ENCODE results near the gene LRRN3. TPM values are rescaled to one million over a fixed set of nuclear protein-coding genes. Genes with fewer than 3 reads are reported as not detected.

LRRN3 gene
- total and polyA plus RNA-seq, 2 donors from 2014 or later = 0.54 to 1.1 TPM

DNA sequence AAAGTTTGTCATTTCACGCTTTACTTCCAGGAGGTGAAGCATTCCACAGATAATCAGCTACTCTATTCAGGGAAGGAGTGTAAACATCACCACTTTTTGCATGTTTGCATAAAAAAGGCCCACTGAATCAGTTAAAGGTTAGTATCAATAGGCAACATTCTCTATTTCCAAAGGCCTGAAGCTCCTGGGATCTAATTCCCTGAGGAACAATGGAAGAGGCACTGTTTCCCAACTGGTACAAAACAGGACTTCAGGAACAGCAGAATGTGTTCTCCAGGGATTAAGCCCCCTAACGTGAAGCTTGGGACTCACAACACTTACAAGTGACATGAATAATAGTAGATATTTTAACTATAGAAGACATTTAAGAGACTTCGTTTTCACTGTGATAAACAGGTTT, 6.1 kb downstream of the LRRN3 start:
- Histone ChIP-seq H3K36me3 (ENCODE audit: control insufficient read depth in 2 of 3, insufficient read depth in 3 of 3, low read length in 3 of 3) (no peaks in the 10 kb centered on the region), H3K4me3 (ENCODE audit: low read length in 3 of 3) (no peak overlapping the region), H3K9me3 (ENCODE audit: control insufficient read depth in 2 of 3, insufficient read depth in 1 of 3, low read length in 3 of 3) (no peaks in the 10 kb centered on the region), H3K27me3 (ENCODE audit: control insufficient read depth, insufficient read depth, low read length) (no peaks in the 10 kb centered on the region), H3K27ac (ENCODE audit: low read depth in 2 of 2, low read length in 2 of 2) (no peak overlapping the region), H3K9ac (ENCODE audit: low read length in 3 of 3) (no peak overlapping the region), H3K4me1 (ENCODE audit: control insufficient read depth in 2 of 3, insufficient read depth in 2 of 3, low read depth in 1 of 3, low read length in 3 of 3) (no peaks in the 10 kb centered on the region)
- TF ChIP-seq, protein P1, sequence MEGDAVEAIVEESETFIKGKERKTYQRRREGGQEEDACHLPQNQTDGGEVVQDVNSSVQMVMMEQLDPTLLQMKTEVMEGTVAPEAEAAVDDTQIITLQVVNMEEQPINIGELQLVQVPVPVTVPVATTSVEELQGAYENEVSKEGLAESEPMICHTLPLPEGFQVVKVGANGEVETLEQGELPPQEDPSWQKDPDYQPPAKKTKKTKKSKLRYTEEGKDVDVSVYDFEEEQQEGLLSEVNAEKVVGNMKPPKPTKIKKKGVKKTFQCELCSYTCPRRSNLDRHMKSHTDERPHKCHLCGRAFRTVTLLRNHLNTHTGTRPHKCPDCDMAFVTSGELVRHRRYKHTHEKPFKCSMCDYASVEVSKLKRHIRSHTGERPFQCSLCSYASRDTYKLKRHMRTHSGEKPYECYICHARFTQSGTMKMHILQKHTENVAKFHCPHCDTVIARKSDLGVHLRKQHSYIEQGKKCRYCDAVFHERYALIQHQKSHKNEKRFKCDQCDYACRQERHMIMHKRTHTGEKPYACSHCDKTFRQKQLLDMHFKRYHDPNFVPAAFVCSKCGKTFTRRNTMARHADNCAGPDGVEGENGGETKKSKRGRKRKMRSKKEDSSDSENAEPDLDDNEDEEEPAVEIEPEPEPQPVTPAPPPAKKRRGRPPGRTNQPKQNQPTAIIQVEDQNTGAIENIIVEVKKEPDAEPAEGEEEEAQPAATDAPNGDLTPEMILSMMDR (IDR thresholded peaks at IDR 0.05; ENCODE audit: borderline replicate concordance, extremely low read depth, insufficient read depth) = no peak
- intact Hi-C loops (cut with DNase I) = no loop called here
- DNase-seq = no peak
- FAIRE-seq = no peak

DNA sequence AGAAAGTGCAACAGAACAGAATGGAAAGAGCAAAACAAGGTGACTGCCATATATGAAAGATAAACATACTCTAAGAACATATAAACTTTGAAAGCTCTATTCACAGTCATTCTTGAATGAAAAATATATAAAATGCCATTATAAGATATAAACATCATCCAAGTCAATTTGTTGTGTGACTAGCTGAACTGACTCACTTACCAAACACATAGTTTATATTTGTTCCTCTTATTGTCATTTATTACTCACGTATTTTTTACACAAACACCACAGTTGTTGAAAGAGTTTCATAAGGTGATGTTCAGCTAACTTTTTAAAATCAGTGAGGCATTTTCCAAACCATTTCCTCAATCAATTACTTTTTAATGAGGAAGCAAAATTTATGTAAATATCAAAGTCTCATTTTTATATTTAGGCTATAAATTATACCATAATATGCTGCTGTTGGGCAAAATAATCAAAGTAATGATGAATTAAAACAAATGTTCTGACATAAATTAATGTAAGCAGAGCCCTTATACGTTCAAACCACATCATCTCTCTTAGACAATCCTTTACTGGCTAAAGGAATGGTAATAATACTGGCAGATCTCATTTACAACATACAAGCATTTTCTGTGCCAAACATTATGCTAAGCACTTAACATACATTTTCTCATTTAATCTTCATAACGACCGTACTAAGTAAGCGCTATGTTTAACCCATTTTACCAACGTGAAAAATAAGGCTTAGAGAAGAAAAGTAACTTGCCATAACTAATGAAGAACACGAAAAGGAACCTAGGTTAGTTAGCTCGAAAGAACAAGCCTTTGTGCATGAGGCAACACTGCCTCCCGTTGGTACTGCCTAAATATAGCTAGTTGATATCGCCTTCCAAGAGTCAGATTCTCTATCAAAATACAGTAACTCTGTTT, 7.3 kb downstream of the LRRN3 start:
- Histone ChIP-seq H3K4me1 (ENCODE audit: control insufficient read depth in 2 of 3, insufficient read depth in 2 of 3, low read depth in 1 of 3, low read length in 3 of 3) (no peaks in the 10 kb centered on the region), H3K9me3 (ENCODE audit: control insufficient read depth in 2 of 3, insufficient read depth in 1 of 3, low read length in 3 of 3) (no peaks in the 10 kb centered on the region), H3K27me3 (ENCODE audit: control insufficient read depth, insufficient read depth, low read length) (no peaks in the 10 kb centered on the region), H3K4me3 (ENCODE audit: low read length in 3 of 3) (no peak overlapping the region), H3K36me3 (ENCODE audit: control insufficient read depth in 2 of 3, insufficient read depth in 3 of 3, low read length in 3 of 3) (no peaks in the 10 kb centered on the region), H3K9ac (ENCODE audit: low read length in 3 of 3) (no peak overlapping the region), H3K27ac (ENCODE audit: low read depth in 2 of 2, low read length in 2 of 2) (no peak overlapping the region)
- FAIRE-seq = peak; percentile 23
- peak in 3 of 5 donors; percentile 37 to 57 (median 54) for DNase-seq
- TF ChIP-seq, protein P1 (IDR thresholded peaks at IDR 0.05; ENCODE audit: borderline replicate concordance, extremely low read depth, insufficient read depth) = peak; percentile 56
- intact Hi-C loops (cut with DNase I) = no loop called here

DNA sequence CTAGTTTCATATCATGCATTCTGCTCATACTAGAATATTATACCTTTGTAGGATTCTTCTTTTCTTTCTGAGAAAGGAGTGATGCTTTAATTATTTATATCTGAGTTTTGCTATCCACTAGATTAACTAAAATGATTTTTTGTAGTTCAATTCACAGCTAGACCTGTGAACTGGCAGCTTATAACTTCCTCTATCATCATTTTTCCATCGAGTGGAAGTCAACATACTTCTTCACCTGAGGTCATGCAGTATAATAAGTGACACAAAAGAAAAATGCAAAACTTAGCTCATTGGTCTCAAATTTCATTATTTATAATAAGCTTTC, 8.0 kb downstream of the LRRN3 start:
- Histone ChIP-seq H3K27me3 (ENCODE audit: control insufficient read depth, insufficient read depth, low read length) (no peaks in the 10 kb centered on the region), H3K36me3 (ENCODE audit: control insufficient read depth in 2 of 3, insufficient read depth in 3 of 3, low read length in 3 of 3) (no peaks in the 10 kb centered on the region), H3K4me1 (ENCODE audit: control insufficient read depth in 2 of 3, insufficient read depth in 2 of 3, low read depth in 1 of 3, low read length in 3 of 3) (no peaks in the 10 kb centered on the region), H3K9me3 (ENCODE audit: control insufficient read depth in 2 of 3, insufficient read depth in 1 of 3, low read length in 3 of 3) (no peaks in the 10 kb centered on the region), H3K4me3 (ENCODE audit: low read length in 3 of 3) (no peak overlapping the region), H3K9ac (ENCODE audit: low read length in 3 of 3) (no peak overlapping the region), H3K27ac (ENCODE audit: low read depth in 2 of 2, low read length in 2 of 2) (no peak overlapping the region)
- no peak for FAIRE-seq
- DNase-seq = no peak
- TF ChIP-seq, protein P1 (IDR thresholded peaks at IDR 0.05; ENCODE audit: borderline replicate concordance, extremely low read depth, insufficient read depth) = no peak
- intact Hi-C loops (cut with DNase I) = no loop called here

Data from kidney (tissue), 14 donors.